K562 (cell line): ENCODE data around the gene LRRC74B. TPM values are rescaled to one million over a fixed set of nuclear protein-coding genes. Genes with fewer than 3 reads are reported as not detected.

ENCODE experiments used
- ADNP ChIP-seq: fragments of 200-800 bp; sonication (Bioruptor generic); IDR thresholded peaks from 2 replicates; pipeline ENCODE4 v1.6.1; 2016; ENCODE audit warnings: missing genetic modification characterization, missing compliant biosample characterization
- BRCA1 ChIP-seq, 2 experiments: fragments of 450-650 bp in 1 of 2; sonication (generic) in 1 of 2; formaldehyde crosslinking in 1 of 2; IDR thresholded peaks; 2 replicates each; pipeline versions ENCODE4 v1.5.0 to v1.6.1; 2017 to 2020; ENCODE audit warnings: mild to moderate bottlenecking in 1 of 2, missing genetic modification reagents in 1 of 2
- CBFB ChIP-seq: sonication (generic); formaldehyde crosslinking; IDR thresholded peaks from 2 replicates; pipeline ENCODE4 v1.4.0; 2020; ENCODE audit warnings: mild to moderate bottlenecking, missing genetic modification reagents
- CREB1 ChIP-seq, 2 experiments: sonication (generic) in 1 of 2; formaldehyde crosslinking in 1 of 2; IDR thresholded peaks; 2 replicates each; pipeline versions ENCODE4 v1.6.1 to v1.8.0; 2012 to 2022; ENCODE audit warnings: inconsistent platforms in 1 of 2, mild to moderate bottlenecking in 1 of 2, missing genetic modification reagents in 1 of 2, moderate library complexity in 1 of 2
- FOXA1 ChIP-seq: fragments of 450-650 bp; IDR thresholded peaks from 2 replicates; pipeline ENCODE4 v1.6.1; 2016; ENCODE audit warnings: mild to moderate bottlenecking, borderline replicate concordance
- FOXK2 ChIP-seq, 2 experiments: fragments of 450-650 bp; IDR thresholded peaks in 1 of 2; conservative IDR thresholded peaks in 1 of 2; 2 replicates each; pipeline ENCODE4 v1.6.1; 2016; ENCODE audit warnings: low read depth in 2 of 2, mild to moderate bottlenecking in 1 of 2
- GTF2F1 ChIP-seq: IDR thresholded peaks from 2 replicates; pipeline ENCODE4 v1.6.1; 2011; ENCODE audit warnings: low read depth, low read length, improper control_type of control experiment
- HES1 ChIP-seq: fragments of 450-650 bp; IDR thresholded peaks from 2 replicates; pipeline ENCODE4 v1.6.1; 2016; ENCODE audit warnings: low read depth, mild to moderate bottlenecking, moderate library complexity
- HNRNPLL ChIP-seq: fragments of 200-400 bp; formaldehyde crosslinking; IDR thresholded peaks from 2 replicates; pipeline ENCODE4 v1.6.1; 2017; ENCODE audit warnings: low read length, low read depth, mild to moderate bottlenecking; ENCODE audit not compliant: poor library complexity, severe bottlenecking
- JUNB ChIP-seq: fragments of 450-650 bp; formaldehyde crosslinking; conservative IDR thresholded peaks from 2 replicates; pipeline ENCODE4 v1.4.0; 2020; ENCODE audit warnings: mild to moderate bottlenecking
- POLR2A ChIP-seq: fragments of 450-650 bp; conservative IDR thresholded peaks from 2 replicates; pipeline ENCODE4 v1.6.1; 2016
- POLR2AphosphoS5 ChIP-seq: IDR thresholded peaks from 2 replicates; pipeline ENCODE4 v1.6.1; 2011; ENCODE audit warnings: mild to moderate bottlenecking, low read depth, low read length, moderate library complexity; ENCODE audit not compliant: control insufficient read depth, insufficient read depth
- POLR2B ChIP-seq: fragments of 450-650 bp; IDR thresholded peaks from 2 replicates; pipeline ENCODE4 v1.6.1; 2018; ENCODE audit warnings: low read depth; ENCODE audit not compliant: partially characterized antibody
- SAFB ChIP-seq: fragments of 200-400 bp; formaldehyde crosslinking; IDR thresholded peaks from 2 replicates; pipeline ENCODE4 v1.6.1; 2017; ENCODE audit warnings: low read depth, low read length, borderline replicate concordance
- SRF ChIP-seq, 2 experiments: fragments of 250-450, 450-650 bp in 1 of 2; sonication (Bioruptor Pico) in 1 of 2; sonication (generic) in 1 of 2; formaldehyde crosslinking; IDR thresholded peaks; 2 replicates each; pipeline versions ENCODE4 v1.5.0 to v1.5.1; 2020 to 2022; ENCODE audit warnings: mild to moderate bottlenecking in 1 of 2, missing genetic modification reagents in 1 of 2
- TAF9B ChIP-seq: fragments of 450-650 bp; IDR thresholded peaks from 2 replicates; pipeline ENCODE4 v1.6.1; 2018; ENCODE audit warnings: mild to moderate bottlenecking; ENCODE audit not compliant: partially characterized antibody
- TOE1 ChIP-seq, 2 experiments: fragments of 450-650 bp in 1 of 2; sonication (generic) in 1 of 2; formaldehyde crosslinking in 1 of 2; IDR thresholded peaks; 2 replicates each; pipeline versions ENCODE4 v1.7.1 to v1.8.0; 2016 to 2022; ENCODE audit warnings: borderline replicate concordance in 2 of 2, mild to moderate bottlenecking in 2 of 2, antibody characterized with exemption in 1 of 2, inconsistent platforms in 1 of 2, low read depth in 1 of 2, missing genetic modification reagents in 1 of 2, moderate library complexity in 1 of 2
- ZNF586 ChIP-seq: fragments of 450-650 bp; formaldehyde crosslinking; conservative IDR thresholded peaks from 2 replicates; pipeline ENCODE4 v1.4.0; 2020; ENCODE audit warnings: mild to moderate bottlenecking, moderate library complexity
- ZNF699 ChIP-seq: fragments of 250-450 bp; sonication (Bioruptor Pico); IDR thresholded peaks from 2 replicates; pipeline ENCODE4 v1.8.0; 2021; ENCODE audit warnings: mild to moderate bottlenecking, moderate library complexity; ENCODE audit not compliant: insufficient replicate concordance
- polyA plus RNA-seq, 8 experiments: library from polyadenylated mRNA; depleted of rRNA in 4 of 8; stranded (reverse) in 5 of 8; unstranded in 3 of 8; fragments of >200 nt; fragmentation: Nextera tagmentation in 2 of 8; fragmentation: Illumina TruSeq in 1 of 8; extraction: Ambion mirVana in 2 of 8; extraction: Trizol in 1 of 8; gene quantifications; 2 replicates each; pipeline versions ENCODE4 v1.2.1 to v1.2.3, GENCODE V29; 2011 to 2014; ENCODE audit warnings: inconsistent platforms in 1 of 8, missing spikeins in 1 of 8
- total RNA-seq, 7 experiments: library from RNA; depleted of rRNA in 6 of 7; stranded (reverse); fragments of >200 nt in 6 of 7; fragmentation: Illumina TruSeq in 2 of 7; extraction: Trizol in 2 of 7; gene quantifications; 2 replicates each; pipeline versions ENCODE4 v1.2.1 to v1.2.3, GENCODE V29; 2011 to 2021; ENCODE audit warnings: low replicate concordance in 1 of 7
- TF ChIP-seq, protein P1 (sequence below): IDR thresholded peaks from 2 replicates; pipeline ENCODE4 v1.6.1; 2011; ENCODE audit warnings: borderline replicate concordance, low read depth, mild to moderate bottlenecking, moderate library complexity, low read length; ENCODE audit not compliant: insufficient read depth, poor library complexity, severe bottlenecking
- TF ChIP-seq, protein P2 (sequence below): fragments of 250-450 bp; sonication (Bioruptor Pico); IDR thresholded peaks from 2 replicates; pipeline ENCODE4 v1.5.0; 2021; ENCODE audit warnings: mild to moderate bottlenecking, moderate library complexity

LRRC74B gene
- total and polyA plus RNA-seq, 9 of the 15 experiments (the other 6 are each of a cell fraction or from before 2014, with no cell fraction given), result not detected

- TF ChIP-seq CBFB (CRISPR knock-in tag), result 0 out of 2 replicates have a peak, but pooled peaks have one; percentile 54
- no peak for TF ChIP-seq FOXK2 (conservative IDR thresholded peaks at IDR 0.05 in 1 of 2, IDR thresholded peaks at IDR 0.05 in 1 of 2; ENCODE audit: low read depth in 2 of 2)
- peak; percentile 13 for TF ChIP-seq HNRNPLL
- TF ChIP-seq, protein P1, sequence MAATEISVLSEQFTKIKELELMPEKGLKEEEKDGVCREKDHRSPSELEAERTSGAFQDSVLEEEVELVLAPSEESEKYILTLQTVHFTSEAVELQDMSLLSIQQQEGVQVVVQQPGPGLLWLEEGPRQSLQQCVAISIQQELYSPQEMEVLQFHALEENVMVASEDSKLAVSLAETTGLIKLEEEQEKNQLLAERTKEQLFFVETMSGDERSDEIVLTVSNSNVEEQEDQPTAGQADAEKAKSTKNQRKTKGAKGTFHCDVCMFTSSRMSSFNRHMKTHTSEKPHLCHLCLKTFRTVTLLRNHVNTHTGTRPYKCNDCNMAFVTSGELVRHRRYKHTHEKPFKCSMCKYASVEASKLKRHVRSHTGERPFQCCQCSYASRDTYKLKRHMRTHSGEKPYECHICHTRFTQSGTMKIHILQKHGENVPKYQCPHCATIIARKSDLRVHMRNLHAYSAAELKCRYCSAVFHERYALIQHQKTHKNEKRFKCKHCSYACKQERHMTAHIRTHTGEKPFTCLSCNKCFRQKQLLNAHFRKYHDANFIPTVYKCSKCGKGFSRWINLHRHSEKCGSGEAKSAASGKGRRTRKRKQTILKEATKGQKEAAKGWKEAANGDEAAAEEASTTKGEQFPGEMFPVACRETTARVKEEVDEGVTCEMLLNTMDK, result no peak
- TF ChIP-seq ZNF699 (CRISPR knock-in tag), result no peak
- TF ChIP-seq JUNB (CRISPR knock-in tag), result no peak
- TF ChIP-seq GTF2F1, result no peak
- no peak for TF ChIP-seq HES1
- no peak for TF ChIP-seq POLR2A
- no peak for TF ChIP-seq TOE1 (IDR thresholded peaks at IDR 0.05; ENCODE audit: borderline replicate concordance)
- no peak for TF ChIP-seq TOE1 (CRISPR knock-in tag; IDR thresholded peaks at IDR 0.05; ENCODE audit: borderline replicate concordance, low read depth)
- no peak for TF ChIP-seq ZNF586 (CRISPR knock-in tag)
- no peak for TF ChIP-seq SRF (CRISPR knock-in tag; IDR thresholded peaks at IDR 0.05)
- TF ChIP-seq ADNP (tag), result no peak
- no peak for TF ChIP-seq SAFB
- TF ChIP-seq FOXA1, result no peak
- no peak for TF ChIP-seq POLR2AphosphoS5
- TF ChIP-seq BRCA1 (IDR thresholded peaks at IDR 0.05), result no peak
- no peak for TF ChIP-seq BRCA1 (CRISPR knock-in tag; IDR thresholded peaks at IDR 0.05)
- no peak for TF ChIP-seq POLR2B
- no peak for TF ChIP-seq CREB1 (IDR thresholded peaks at IDR 0.05)
- no peak for TF ChIP-seq CREB1 (CRISPR knock-in tag; IDR thresholded peaks at IDR 0.05)
- TF ChIP-seq TAF9B, result no peak
- TF ChIP-seq, protein P2, sequence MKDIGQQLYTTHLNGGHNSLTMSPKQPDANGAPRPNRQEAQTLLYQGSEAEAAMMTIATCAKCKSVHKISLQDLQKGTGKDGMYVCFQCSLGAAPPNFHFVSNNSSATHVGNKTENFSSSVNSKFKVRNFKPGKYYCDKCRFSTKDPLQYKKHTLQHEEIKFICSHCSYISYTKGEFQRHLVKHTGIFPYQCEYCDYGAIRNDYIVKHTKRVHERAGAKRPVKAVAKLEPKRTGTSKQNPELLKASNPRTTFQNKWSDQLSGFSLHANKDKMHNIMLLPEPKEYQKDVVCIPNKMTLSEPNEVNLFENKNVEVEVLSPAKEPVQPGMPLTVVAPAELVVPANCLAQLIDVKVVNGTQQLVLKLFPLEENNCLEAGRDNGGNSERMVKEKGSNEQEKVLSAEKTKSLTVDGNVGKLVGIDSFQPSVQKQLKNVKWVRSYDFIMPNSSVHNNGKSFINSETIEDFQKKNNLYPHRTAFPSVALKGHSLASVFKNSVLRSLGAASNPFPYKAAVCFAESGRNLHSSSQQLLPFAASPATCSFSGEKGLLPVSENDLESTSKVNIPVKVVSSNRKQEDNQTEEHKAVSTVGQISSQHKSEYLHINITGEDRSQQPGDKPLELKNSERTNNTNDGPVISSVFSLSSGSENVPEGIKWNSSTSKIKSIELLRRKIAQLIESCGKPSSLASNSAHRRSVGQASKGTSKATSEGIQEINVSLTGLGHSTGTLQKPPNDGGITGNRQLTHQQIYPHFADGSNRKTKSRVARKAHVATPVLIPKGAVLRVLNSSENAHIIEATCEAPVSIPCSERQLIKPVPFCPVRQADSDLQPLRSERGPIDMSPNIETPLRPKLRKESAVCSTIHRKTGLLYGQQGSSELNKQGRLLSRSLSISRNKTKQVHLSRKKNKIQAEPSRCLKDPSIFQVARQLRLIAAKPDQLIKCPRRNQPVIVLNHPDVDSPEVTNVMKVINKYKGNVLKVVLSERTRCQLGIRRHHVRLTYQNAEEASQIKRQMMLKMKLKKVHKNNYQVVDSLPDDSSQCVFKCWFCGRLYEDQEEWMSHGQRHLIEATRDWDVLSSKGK (CRISPR knock-in tag), result no peak
Measured at GRCh38 chr22:21077884-21078508, 32.2 kb downstream of the LRRC74B start (continued).
